GM19324 (cell line): ENCODE measurements around the gene RCBTB1.
A peak's percentile ranks its signal among the peaks of the same experiment; 100 is the strongest.
"Not testable (repeated sequence)": the region's sequence is repeated elsewhere in the genome, so short reads cannot be mapped to it uniquely, and the experiment has no call there.

Source experiments
- ATAC-seq: cut with Tn5 transposase; IDR thresholded peaks from one replicate; pipeline ENCODE4 v1.9.1; 2021; ENCODE audit warnings: mild to moderate bottlenecking, moderate library complexity; ENCODE audit not compliant: unreplicated experiment, low FRiP score

The RCBTB1 gene

GRCh38 chr13:49585220-49586157 is at the start of gene RCBTB1:
TSS of gene RCBTB1 (minus strand) at chr13:49585558. CDS start at chr13:49567279, 18,279 bp downstream.
- peak; percentile 94 for ATAC-seq

- no peak for ATAC-seq
Observed at GRCh38 chr13:49633710-49634109, 48.4 kb upstream of the RCBTB1 start.

- ATAC-seq = no peak
Observed at GRCh38 chr13:49632156-49632555, 46.8 kb upstream of the RCBTB1 start.

DNA sequence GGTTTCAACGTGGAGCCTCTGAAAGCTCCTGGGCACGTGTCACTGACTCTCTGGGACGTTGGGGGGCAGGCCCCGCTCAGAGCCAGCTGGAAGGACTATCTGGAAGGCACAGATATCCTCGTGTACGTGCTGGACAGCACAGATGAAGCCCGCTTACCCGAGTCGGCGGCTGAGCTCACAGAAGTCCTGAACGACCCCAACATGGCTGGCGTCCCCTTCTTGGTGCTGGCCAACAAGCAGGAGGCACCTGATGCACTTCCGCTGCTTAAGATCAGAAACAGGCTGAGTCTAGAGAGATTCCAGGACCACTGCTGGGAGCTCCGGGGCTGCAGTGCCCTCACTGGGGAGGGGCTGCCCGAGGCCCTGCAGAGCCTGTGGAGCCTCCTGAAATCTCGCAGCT is 45.2 kb upstream of the RCBTB1 start:
- no peak for ATAC-seq

DNA sequence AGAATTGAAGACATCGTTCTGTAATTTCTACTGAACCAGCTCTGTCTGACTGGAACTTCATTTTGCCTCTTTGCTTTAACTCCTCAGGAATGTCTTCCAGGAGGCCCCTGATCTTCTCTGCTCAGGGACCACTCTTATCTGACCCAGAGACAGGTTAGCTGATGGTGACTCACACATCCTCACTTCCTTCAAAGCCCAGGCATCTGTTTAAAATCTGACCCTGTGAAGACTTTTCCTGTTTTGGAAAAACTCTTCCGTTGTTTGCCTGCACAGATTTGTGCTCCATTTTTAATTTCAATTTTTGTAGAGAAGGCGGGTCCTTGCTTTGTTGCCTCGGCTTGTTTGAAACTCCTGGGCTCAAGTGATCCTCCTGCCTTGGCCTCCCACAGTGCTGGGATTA is 44.6 kb upstream of the RCBTB1 start:
- ATAC-seq = no peak

DNA sequence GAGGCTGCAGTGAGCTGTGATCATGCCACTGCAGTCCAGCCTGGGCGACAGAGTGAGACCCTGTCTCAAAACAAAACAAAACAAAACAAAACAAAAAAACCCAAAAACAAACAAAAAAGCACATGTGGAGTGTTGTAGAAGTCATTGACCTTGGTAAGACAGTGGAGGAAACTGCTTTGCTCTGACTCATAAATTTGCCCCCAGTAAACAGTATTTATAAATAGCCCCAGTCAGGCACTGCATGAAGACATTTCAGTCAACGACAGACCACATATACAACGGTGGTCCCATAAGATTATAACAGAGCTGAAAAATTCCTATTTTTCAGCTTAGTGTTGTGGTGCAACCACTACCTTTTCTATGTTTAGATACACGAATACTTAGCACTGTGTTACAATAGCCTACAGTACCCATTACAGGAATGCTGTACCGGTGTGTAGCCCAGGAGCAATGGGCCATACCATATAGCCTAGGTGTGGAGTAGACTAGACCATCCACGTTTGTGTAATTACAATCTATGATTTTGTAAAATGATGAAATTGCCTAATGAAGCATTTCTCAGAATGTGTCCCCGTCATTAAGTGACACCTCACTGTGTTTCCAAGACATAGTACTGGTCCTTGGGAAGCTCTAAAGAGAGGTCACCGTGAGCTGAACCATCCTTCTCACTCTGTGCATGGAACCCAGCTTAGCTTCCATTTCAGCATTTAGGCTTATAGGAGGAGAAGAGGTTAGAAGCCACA is 44.0 kb upstream of the RCBTB1 start:
- no peak for ATAC-seq

- peak; percentile 80 for ATAC-seq
Observed at GRCh38 chr13:49627831-49628652, 42.7 kb upstream of the RCBTB1 start, which contains the start of gene ARL11. TSS of gene ARL11 (plus strand) at chr13:49628507. CDS start at chr13:49630448, 1,941 bp downstream.

DNA sequence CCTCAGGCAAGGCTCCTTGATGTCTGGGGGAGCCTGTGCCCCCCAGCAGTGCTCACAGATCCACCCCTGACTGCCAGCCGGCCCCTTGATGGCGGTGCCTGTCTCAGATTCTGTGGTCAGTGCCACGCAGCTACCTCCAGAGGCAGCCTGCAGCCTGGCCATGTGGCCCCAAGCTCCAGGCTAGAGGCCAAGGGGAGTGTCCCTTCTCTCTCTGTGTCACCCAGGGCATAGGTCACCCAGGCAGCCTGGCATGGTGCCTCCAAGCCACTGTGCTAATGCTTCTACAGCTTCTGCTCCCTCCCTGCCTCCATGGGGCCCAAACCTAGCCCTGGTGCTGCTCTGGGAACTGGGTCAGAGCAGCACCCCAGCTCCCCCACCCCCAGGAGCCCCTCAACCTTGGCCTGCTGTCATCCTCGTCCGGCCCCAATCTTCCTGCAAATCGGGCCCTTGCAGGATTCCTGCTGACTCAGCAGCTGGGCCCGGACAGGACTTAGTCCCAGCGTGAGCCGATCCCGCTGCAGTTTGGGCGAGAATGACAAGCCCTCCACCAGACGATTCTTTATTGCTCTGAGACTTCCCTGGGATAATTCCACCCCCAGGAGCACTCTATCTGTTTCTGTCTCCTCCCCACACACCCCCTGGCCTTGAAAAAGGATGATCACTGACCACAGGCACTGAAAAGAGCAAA is 40.2 kb upstream of the RCBTB1 start:
- ATAC-seq = no peak

DNA sequence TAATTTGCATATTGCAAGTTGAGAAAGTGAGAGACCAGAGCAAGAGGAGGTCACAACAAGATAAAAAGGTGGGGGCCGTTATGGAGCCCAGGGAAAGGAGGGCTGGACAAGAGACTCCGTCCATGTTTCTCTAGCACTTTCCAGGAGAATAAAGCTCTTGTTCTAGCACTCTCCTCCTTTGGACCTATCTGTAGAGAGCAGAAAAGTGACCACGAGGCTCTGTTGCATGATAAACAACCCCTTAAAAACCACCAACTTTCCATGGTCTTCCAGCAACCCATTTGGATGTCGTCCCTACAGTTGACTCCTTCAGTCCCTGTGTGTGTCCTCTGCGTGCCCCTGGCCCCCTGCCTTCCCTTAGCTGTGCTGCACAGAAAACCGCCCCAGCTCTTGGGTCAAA is 38.9 kb upstream of the RCBTB1 start:
- ATAC-seq = no peak

GRCh38 chr13:49622174-49622946 is 37.0 kb upstream of the RCBTB1 start:
- no peak for ATAC-seq

- ATAC-seq = no peak
Observed at GRCh38 chr13:49620170-49620621, 34.8 kb upstream of the RCBTB1 start.

DNA sequence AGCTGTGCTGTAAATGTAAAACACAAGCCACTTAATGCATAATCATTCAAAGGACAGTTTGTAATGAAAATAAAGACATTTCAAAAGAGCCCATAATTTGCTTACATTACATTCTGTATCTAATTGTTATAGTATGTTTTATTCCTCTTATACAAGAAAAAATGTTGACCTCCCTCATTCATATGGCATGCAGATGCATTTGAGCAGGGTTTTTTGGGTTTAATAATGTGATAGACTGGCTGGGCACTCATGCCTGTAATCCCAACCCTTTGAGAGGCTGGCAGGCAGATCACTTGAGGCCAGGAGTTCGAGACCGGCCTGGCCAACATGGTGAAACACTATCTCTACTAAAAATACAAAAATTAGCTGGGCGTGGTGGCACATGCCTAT is 31.3 kb upstream of the RCBTB1 start:
- no peak for ATAC-seq

DNA sequence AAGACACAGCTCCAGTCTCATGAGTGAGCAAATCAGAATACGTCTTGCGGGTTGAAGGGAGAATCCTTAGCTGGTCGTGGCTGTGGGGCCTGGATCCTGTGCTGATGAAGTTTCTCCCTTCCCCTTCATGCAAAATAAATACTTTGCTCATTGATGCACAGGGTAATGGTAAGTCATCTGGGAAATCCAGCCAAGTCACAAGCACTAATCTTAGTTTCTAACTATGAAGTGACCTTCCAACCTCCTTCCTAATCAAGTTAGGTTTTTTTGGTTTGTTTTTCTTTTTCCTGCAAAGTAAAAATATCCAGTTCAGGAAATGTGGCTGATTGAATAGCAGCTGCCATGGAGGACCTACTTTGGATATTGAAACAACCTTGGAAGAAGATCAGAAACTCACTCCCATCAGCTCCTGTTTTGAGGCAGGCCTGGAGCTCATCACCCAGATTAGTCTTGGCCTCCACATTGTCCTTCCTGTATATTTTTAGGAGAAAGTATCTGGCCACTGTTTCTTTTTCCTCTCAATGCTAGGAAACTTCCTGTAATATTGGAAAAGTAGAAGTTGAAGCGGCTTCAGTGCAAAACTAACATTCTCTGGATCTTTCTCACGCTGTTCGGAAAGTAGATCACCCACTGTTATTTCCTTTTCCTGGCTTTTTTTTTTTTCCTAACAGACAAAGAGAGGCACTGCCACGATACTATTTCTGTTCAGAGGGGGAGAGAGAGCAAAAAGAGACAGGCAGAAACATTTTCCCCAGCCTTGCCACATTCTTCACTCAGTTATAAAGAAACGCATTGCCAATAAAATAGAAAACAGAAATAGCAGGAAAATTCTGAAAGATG is 30.7 kb upstream of the RCBTB1 start:
- no peak for ATAC-seq

DNA sequence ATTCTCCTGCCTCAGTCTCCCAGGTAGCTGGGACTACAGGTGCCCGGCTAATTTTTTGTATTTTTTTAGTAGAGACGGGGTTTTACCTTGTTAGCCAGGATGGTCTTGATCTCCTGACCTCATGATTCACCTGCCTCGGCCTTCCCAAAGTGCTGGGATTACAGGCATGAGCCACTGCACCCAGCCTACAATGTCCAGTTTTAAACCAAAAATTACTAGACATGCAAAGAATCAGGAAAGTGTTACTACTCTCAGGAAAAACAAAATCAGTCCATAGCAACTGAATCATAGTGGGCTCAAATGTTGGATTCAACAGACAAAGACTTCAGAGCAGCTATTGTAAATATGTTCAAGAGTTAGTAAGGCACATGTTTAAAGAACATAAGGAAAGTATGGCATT is 26.7 kb upstream of the RCBTB1 start:
- ATAC-seq = not testable (repeated sequence)

DNA sequence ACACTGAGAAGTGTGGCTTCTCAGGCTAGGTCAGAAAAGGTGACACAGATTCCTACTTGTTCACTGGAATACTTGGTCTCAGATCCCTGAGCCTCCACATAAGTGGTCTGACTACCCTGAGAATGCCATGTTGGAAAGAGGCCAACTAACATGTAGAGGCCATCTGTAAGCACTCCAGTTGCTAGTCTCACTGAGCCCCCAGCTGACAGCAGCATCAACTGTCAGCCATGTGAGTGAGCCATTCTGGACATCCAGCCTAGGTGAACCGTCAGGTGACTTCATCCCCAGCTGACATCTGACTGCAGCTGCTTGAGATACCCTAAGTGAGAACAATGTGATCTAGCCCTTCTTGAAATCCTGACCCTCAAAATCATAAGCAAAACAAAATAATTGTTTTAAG is 24.8 kb upstream of the RCBTB1 start:
- ATAC-seq = no peak

GRCh38 chr13:49608651-49609331 is 23.4 kb upstream of the RCBTB1 start:
- no peak for ATAC-seq

- no peak for ATAC-seq
Observed at GRCh38 chr13:49607761-49608160, 22.4 kb upstream of the RCBTB1 start.
